SU-DHL-6 (cell line): ENCODE data around the gene SYCE1L.

Source experiments
- H2AFZ ChIP-seq: fragments of 200-600 bp; sonication (generic); 2 replicates; pipeline ENCODE4 v1.6.1; 2014; ENCODE audit warnings: low read depth, mild to moderate bottlenecking, moderate library complexity, mixed read lengths, antibody characterized with exemption, low read length; ENCODE audit not compliant: severe bottlenecking
- H3F3A ChIP-seq: fragments of 200-600 bp; shearing (Covaris generic); 2 replicates; pipeline ENCODE4 v1.6.0; 2016; ENCODE audit warnings: antibody characterized with exemption, mild to moderate bottlenecking; ENCODE audit not compliant: insufficient read depth
- H3K27ac ChIP-seq: fragments of 200-600 bp; sonication (generic); 2 replicates; pipeline ENCODE4 v1.5.1; 2016; ENCODE audit warnings: low read depth, mild to moderate bottlenecking, low read length, moderate library complexity, mixed read lengths
- H3K27me3 ChIP-seq: fragments of 200-600 bp; sonication (generic), shearing (Covaris generic); 2 replicates; pipeline ENCODE4 v1.6.0; 2014; ENCODE audit warnings: mild to moderate bottlenecking, low read length
- H3K36me3 ChIP-seq: fragments of 200-600 bp; sonication (generic); 2 replicates; pipeline ENCODE4 v1.6.1; 2014; ENCODE audit warnings: mild to moderate bottlenecking, low read length, mixed read lengths
- H3K4me2 ChIP-seq: fragments of 300-600, 200-600 bp; shearing (Covaris generic), sonication (generic); 2 replicates; pipeline ENCODE4 v1.6.0; 2014; ENCODE audit warnings: low read length, low read depth, mild to moderate bottlenecking; ENCODE audit not compliant: poor library complexity, severe bottlenecking
- H3K4me3 ChIP-seq: fragments of 200-600 bp; sonication (generic); 2 replicates; pipeline ENCODE4 v1.5.1; 2014; ENCODE audit warnings: antibody characterized with exemption, low read length, mild to moderate bottlenecking, mixed read lengths; ENCODE audit not compliant: insufficient read depth, poor library complexity, severe bottlenecking
- H3K79me2 ChIP-seq: fragments of 200-600 bp; sonication (generic); 2 replicates; pipeline ENCODE4 v1.6.1; 2014; ENCODE audit warnings: mild to moderate bottlenecking, low read length, moderate library complexity; ENCODE audit not compliant: insufficient read depth
- H3K9ac ChIP-seq: fragments of 200-600 bp; sonication (generic); 2 replicates; pipeline ENCODE4 v1.7.0; 2014; ENCODE audit warnings: mild to moderate bottlenecking, low read length
- H3K9me2 ChIP-seq: fragments of 200-600 bp; sonication (generic); replicated peaks from 2 replicates; pipeline ENCODE4 v1.6.1; 2014; ENCODE audit warnings: low read length; ENCODE audit not compliant: insufficient read depth
- H3K9me3 ChIP-seq: fragments of 200-600 bp; sonication (generic); 2 replicates; pipeline ENCODE4 v1.6.1; 2014; ENCODE audit warnings: low read length, mixed read lengths; ENCODE audit not compliant: insufficient read depth
- H4K20me1 ChIP-seq: fragments of 200-600 bp; sonication (generic); 2 replicates; pipeline ENCODE4 v1.6.1; 2014; ENCODE audit warnings: low read depth, mild to moderate bottlenecking, antibody characterized with exemption, low read length, moderate library complexity, mixed read lengths
- CTCF ChIP-seq: fragments of 200-600 bp; sonication (generic); IDR thresholded peaks from one replicate; pipeline ENCODE4 v1.5.1; 2017; ENCODE audit warnings: antibody characterized with exemption, mild to moderate bottlenecking, low read length, moderate library complexity; ENCODE audit not compliant: insufficient read depth, poor library complexity, severe bottlenecking
- EZH2phosphoT487 ChIP-seq: fragments of 200-600 bp; sonication (generic), shearing (Covaris generic); conservative IDR thresholded peaks from 2 replicates; pipeline ENCODE4 v1.6.1; 2018; ENCODE audit warnings: mild to moderate bottlenecking, antibody characterized with exemption, low read length, moderate library complexity, mixed read lengths

Gene SYCE1L, protein sequence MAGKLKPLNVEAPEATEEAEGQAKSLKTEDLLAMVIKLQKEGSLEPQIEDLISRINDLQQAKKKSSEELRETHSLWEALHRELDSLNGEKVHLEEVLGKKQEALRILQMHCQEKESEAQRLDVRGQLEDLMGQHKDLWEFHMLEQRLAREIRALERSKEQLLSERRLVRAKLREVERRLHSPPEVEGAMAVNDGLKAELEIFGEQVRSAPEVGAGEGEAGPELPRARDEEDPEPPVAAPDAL

DNA sequence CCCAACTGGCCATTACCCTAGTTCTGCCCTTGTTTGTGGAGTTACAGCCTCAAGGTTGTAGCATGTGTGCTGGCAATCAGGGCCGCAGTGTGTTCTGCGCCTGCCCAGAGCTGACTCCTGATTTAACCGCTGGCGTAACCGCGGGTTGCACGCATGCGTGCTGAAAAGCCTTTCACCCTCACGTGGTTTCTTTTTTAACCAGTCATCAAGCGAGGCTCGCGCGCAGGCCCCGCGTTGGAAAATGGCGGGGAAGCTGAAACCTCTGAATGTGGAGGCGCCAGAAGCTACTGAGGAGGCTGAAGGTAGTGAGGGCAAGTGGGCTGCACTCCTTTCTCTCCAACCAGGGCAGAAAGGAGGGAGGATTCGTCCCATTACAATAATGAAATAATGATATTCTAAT, at the start of gene SYCE1L:
SYCE1L (plus strand) TSS at position 198 of the 400 bp plus-strand sequence; CDS start at position 242, 44 bp downstream.
- Histone ChIP-seq H3K79me2 (0 out of 2 replicates have a peak, but pooled peaks cover 2% of the 10 kb centered on the region), H3K9ac (no peak within 1 kb of the TSS), H3K9me3 (no peaks in the 10 kb centered on the region), H2AFZ (no peak within 1 kb of the TSS), H3K4me2 (no peak within 1 kb of the TSS), H3K27me3 (no peaks in the 10 kb centered on the region), H3K27ac (no peak within 1 kb of the TSS), H4K20me1 (no peaks in the 10 kb centered on the region; the same call in 1 of the 2 replicates), H3K9me2 (no peaks in the 10 kb centered on the region), H3K36me3 (peaks cover 3% of the 10 kb centered on the region; the same call in 1 of the 2 replicates), H3K4me3 (no peak within 1 kb of the TSS), H3F3A (no peaks in the 10 kb centered on the region)
- TF ChIP-seq EZH2phosphoT487 (no peak), CTCF (no peak)

DNA sequence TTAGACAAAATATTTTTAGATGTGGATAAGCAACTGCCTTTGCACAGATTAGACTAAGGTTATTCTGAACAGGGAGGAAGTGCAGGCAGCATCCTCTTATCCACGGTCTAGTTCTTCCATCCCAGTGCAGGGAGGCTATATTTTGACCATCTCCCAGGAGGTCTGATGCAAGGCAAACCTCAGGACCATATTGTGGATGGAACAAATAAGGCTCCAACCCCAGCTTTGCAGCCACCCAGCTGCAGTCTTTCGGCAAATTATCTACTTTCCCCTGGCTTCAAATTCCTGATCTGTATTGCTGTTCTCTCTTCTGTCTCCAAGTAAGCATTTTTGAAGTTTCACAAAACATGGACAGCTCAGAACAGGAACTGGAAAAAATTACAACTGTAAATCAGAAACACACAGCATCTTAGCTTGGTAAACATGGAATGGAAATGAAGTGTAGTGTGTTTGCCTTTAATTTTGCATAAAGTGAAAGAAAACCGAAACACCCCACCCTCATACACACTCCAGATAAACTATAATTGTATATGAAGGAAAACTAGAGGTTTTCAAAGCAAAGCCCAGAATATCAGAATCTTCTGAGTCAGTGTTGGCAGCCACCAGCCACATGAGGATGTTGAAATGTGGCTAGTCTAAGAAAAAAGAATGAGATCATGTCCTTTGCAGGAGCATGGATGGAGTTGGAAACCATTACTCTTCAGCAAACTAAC, 41.7 kb upstream of the SYCE1L start:
- Histone ChIP-seq H3K9me2 (no peaks in the 10 kb centered on the region), H3K9ac (no peak overlapping the region), H3F3A (no peaks in the 10 kb centered on the region), H4K20me1 (no peaks in the 10 kb centered on the region), H3K9me3 (no peaks in the 10 kb centered on the region), H3K27me3 (no peaks in the 10 kb centered on the region), H3K27ac (no peak overlapping the region), H3K79me2 (no peaks in the 10 kb centered on the region), H3K4me3 (no peak overlapping the region), H3K36me3 (no peaks in the 10 kb centered on the region), H2AFZ (no peak overlapping the region), H3K4me2 (no peak overlapping the region)
- TF ChIP-seq CTCF = no peak
- no peak for TF ChIP-seq EZH2phosphoT487

DNA sequence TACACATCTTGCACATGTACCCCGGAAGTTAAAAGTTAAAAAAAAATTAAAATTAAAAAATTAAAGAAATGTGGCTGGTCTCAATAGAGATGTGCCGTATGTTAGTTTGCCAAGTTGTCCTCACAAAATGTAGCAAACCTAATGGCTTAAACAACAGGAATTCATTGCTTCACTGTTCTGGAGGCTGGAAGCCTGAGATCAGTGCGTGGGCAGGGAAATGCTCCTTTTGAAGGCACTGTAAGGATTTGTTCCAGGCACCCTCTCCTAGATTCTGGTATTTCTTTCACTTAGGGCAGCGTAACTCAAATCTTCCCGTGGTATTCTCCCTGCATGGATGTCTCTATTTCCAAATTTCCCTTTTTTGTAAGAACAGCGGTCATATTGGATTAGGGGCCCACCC, 40.9 kb upstream of the SYCE1L start:
- no peaks in the 10 kb centered on the region for H4K20me1 ChIP-seq
- H3F3A ChIP-seq = no peaks in the 10 kb centered on the region
- TF ChIP-seq CTCF (no peak), EZH2phosphoT487 (no peak)
- H3K4me3 ChIP-seq = no peak overlapping the region
- H3K4me2 ChIP-seq = no peak overlapping the region
- no peak overlapping the region for H3K9ac ChIP-seq
- no peak overlapping the region for H2AFZ ChIP-seq
- H3K9me2 ChIP-seq = no peaks in the 10 kb centered on the region
- H3K79me2 ChIP-seq = no peaks in the 10 kb centered on the region
- no peaks in the 10 kb centered on the region for H3K27me3 ChIP-seq
- no peak overlapping the region for H3K27ac ChIP-seq
- H3K36me3 ChIP-seq = no peaks in the 10 kb centered on the region
- no peaks in the 10 kb centered on the region for H3K9me3 ChIP-seq
